ENCODE results near the gene UQCRC1.

UQCRC1 gene

GRCh38 chr3:48609088-48610005 is at the start of gene UQCRC1:
UQCRC1 (minus strand) TSS chr3:48609646; CDS start chr3:48609620, 26 bp downstream.
- H3K27ac ChIP-seq (ENCODE audit: extremely low read depth, low read depth, low read length): peak within 1 kb of the TSS; percentile 63; the same call in 1 of the 2 replicates
- ChIA-PET CTCF (interaction anchor here (0.7 to 1.1 kb wide), 2 partner anchors 25 to 27 kb away, joined by 3 to 4 read pairs; no protein-coding TSS in a partner anchor), POLR2A (interaction anchor here (0.5 to 0.7 kb wide), 4 partner anchors 26 to 797 kb away, joined by 3 to 5 read pairs (median 4); partner anchors contain the start of gene SLC26A6)
- no peak for TF ChIP-seq ZNF776 (tag by site-specific recombination; IDR thresholded peaks at IDR 0.05; ENCODE audit: borderline replicate concordance)
- TF ChIP-seq ZNF514 (tag by site-specific recombination; IDR thresholded peaks at IDR 0.05): no peak
- no peak for TF ChIP-seq ZNF513 (tag by site-specific recombination; IDR thresholded peaks at IDR 0.05)
- TF ChIP-seq ZNF2 (tag by site-specific recombination; IDR thresholded peaks at IDR 0.05): peak; percentile 63; the same call in 1 of the 2 replicates
- TF ChIP-seq ZBTB11 (tag by site-specific recombination; conservative IDR thresholded peaks at IDR 0.05; ENCODE audit: low read depth): no peak
- no peak for TF ChIP-seq ZNF266 (tag by site-specific recombination; IDR thresholded peaks at IDR 0.05; ENCODE audit: low read depth)
- peak; percentile 46 for TF ChIP-seq REST (tag by site-specific recombination; IDR thresholded peaks at IDR 0.05)
- no peak for TF ChIP-seq ZNF140 (tag by site-specific recombination; IDR thresholded peaks at IDR 0.05)
- TF ChIP-seq PATZ1 (tag by site-specific recombination; IDR thresholded peaks at IDR 0.05): peak; percentile 67; the same call in 1 of the 2 replicates
- TF ChIP-seq ZNF292 (tag by site-specific recombination; IDR thresholded peaks at IDR 0.05; ENCODE audit: borderline replicate concordance, low read depth): no peak
- no peak for TF ChIP-seq ZNF155 (tag by site-specific recombination; IDR thresholded peaks at IDR 0.05)
- no peak for TF ChIP-seq ZNF664 (tag by site-specific recombination; IDR thresholded peaks at IDR 0.05)
- no peak for TF ChIP-seq ZFP41 (tag by site-specific recombination; IDR thresholded peaks at IDR 0.05; ENCODE audit: borderline replicate concordance)
- TF ChIP-seq ZNF404 (tag by site-specific recombination; IDR thresholded peaks at IDR 0.05): no peak
- no peak for TF ChIP-seq ZNF645 (tag by site-specific recombination; IDR thresholded peaks at IDR 0.05)
- TF ChIP-seq ZSCAN5A (tag by site-specific recombination; IDR thresholded peaks at IDR 0.05): peak; percentile 40; the same call in 1 of the 2 replicates
- TF ChIP-seq ATF2 (tag by site-specific recombination; IDR thresholded peaks at IDR 0.05; ENCODE audit: low read depth): no peak
- no peak for TF ChIP-seq HOXA7 (CRISPR knock-in tag; IDR thresholded peaks at IDR 0.05; ENCODE audit: borderline replicate concordance)
- TF ChIP-seq ZNF654 (tag by site-specific recombination; IDR thresholded peaks at IDR 0.05; ENCODE audit: low read depth): no peak
- no peak for TF ChIP-seq ZNF626 (tag by site-specific recombination; IDR thresholded peaks at IDR 0.05)

More at GRCh38 chr3:48609088-48610005, at the start of gene UQCRC1:
- peaks cover 8 to 34% of the 10 kb centered on the region in 2 experiments; a peak in 2 of 3 replicates for H3K36me3 ChIP-seq (ENCODE audit: control insufficient read depth in 2 of 2, insufficient read depth in 1 of 2, low read length in 2 of 2)
- H3K4me1 ChIP-seq (ENCODE audit: control insufficient read depth, insufficient read depth, low read length): no peaks in the 10 kb centered on the region
- H3K9me3 ChIP-seq (ENCODE audit: control insufficient read depth, insufficient read depth, low read depth, low read length): no peaks in the 10 kb centered on the region
- H3K4me3 ChIP-seq (ENCODE audit: low read depth, low read length): peak within 1 kb of the TSS; percentile 100
